Mesendoderm (in vitro differentiated cells): Measurements from ENCODE around the gene POLR3GL.
A peak's percentile ranks its signal among the peaks of the same experiment; 100 is the strongest.
"Not testable (repeated sequence)": the region's sequence is repeated elsewhere in the genome, so short reads cannot be mapped to it uniquely, and the experiment has no call there.

Source experiments
- DNase-seq: peaks from one replicate; pipeline ENCODE4 v3.0.0; 2013
- H2AK5ac ChIP-seq: 2 replicates; pipeline ENCODE4 v1.6.1; 2013; ENCODE audit warnings: low read length, inconsistent platforms
- H2BK120ac ChIP-seq: 2 replicates; pipeline ENCODE4 v1.6.1; 2013; ENCODE audit warnings: low read depth, mild to moderate bottlenecking, low read length, moderate library complexity, mixed read lengths
- H2BK15ac ChIP-seq: replicated peaks from 2 replicates; pipeline ENCODE4 v1.6.1; 2013; ENCODE audit warnings: low read depth, mild to moderate bottlenecking, moderate library complexity
- H2BK5ac ChIP-seq: 2 replicates; pipeline ENCODE4 v1.6.1; 2013; ENCODE audit warnings: low read length, inconsistent platforms
- H3K18ac ChIP-seq: 2 replicates; pipeline ENCODE4 v1.6.1; 2013; ENCODE audit warnings: mild to moderate bottlenecking, low read length, mixed read lengths
- H3K23ac ChIP-seq: one replicate; pipeline ENCODE4 v1.6.1; 2013; ENCODE audit warnings: low read length
- H3K27ac ChIP-seq: 2 replicates; pipeline ENCODE4 v1.5.1; 2013; ENCODE audit warnings: low read depth, mild to moderate bottlenecking, inconsistent platforms, low read length, moderate library complexity
- H3K27me3 ChIP-seq: 2 replicates; pipeline ENCODE4 v1.6.1; 2013; ENCODE audit warnings: low read length, control low read depth, mild to moderate bottlenecking, inconsistent platforms; ENCODE audit not compliant: insufficient read depth, poor library complexity
- H3K36me3 ChIP-seq: 2 replicates; pipeline ENCODE4 v1.6.1; 2013; ENCODE audit warnings: low read length, inconsistent platforms; ENCODE audit not compliant: control insufficient read depth, insufficient read depth
- H3K4ac ChIP-seq: one replicate; pipeline ENCODE4 v1.6.1; 2013; ENCODE audit warnings: low read depth, mild to moderate bottlenecking, low read length, moderate library complexity
- H3K4me1 ChIP-seq: 2 replicates; pipeline ENCODE4 v1.6.1; 2013; ENCODE audit warnings: low read depth, low read length, inconsistent platforms; ENCODE audit not compliant: control insufficient read depth
- H3K4me2 ChIP-seq: 2 replicates; pipeline ENCODE4 v1.6.1; 2013; ENCODE audit warnings: low read length
- H3K4me3 ChIP-seq: 2 replicates; pipeline ENCODE4 v1.5.1; 2013; ENCODE audit warnings: mild to moderate bottlenecking, low read length
- H3K56ac ChIP-seq: one replicate; pipeline ENCODE4 v1.6.1; 2013; ENCODE audit warnings: low read length
- H3K79me1 ChIP-seq: 2 replicates; pipeline ENCODE4 v1.6.1; 2013; ENCODE audit warnings: low read length, inconsistent platforms
- H3K79me2 ChIP-seq: 2 replicates; pipeline ENCODE4 v1.6.1; 2013; ENCODE audit warnings: mild to moderate bottlenecking, low read length; ENCODE audit not compliant: control insufficient read depth, insufficient read depth
- H3K9ac ChIP-seq: 2 replicates; pipeline ENCODE4 v1.6.1; 2013; ENCODE audit warnings: low read length, inconsistent platforms
- H4K5ac ChIP-seq: one replicate; pipeline ENCODE4 v1.6.1; 2013; ENCODE audit warnings: low read length
- H4K8ac ChIP-seq: one replicate; pipeline ENCODE4 v1.6.1; 2013; ENCODE audit warnings: low read depth, mild to moderate bottlenecking, control low read depth, low read length, moderate library complexity
- WGBS: extraction: QIAGEN DNeasy Blood & Tissue Kit; methylation state at CpG from one replicate; pipeline ENCODE4 v1.1.7; 2013; ENCODE audit warnings: low lambda C conversion rate, missing lambda C conversion rate; ENCODE audit not compliant: insufficient coverage; ENCODE audit errors: extremely low coverage; 5-methylcytosine and 5-hydroxymethylcytosine counted together

Gene POLR3GL

GRCh38 chr1:145927916-145928643 lies 36.4 kb upstream of the POLR3GL start:
- H3K27ac ChIP-seq: peak overlapping the region; percentile 70
- peak overlapping the region; percentile 45 for H3K4me3 ChIP-seq
- H3K23ac ChIP-seq: no peak overlapping the region
- DNase-seq: no peak
- peak overlapping the region; percentile 80 for H3K9ac ChIP-seq
- no CpG with 5 or more reads among the region's 20 CpGs for WGBS
- peaks cover 12% of the 10 kb centered on the region for H3K79me2 ChIP-seq
- peak overlapping the region; percentile 10 for H3K4me2 ChIP-seq
- no peaks in the 10 kb centered on the region for H3K36me3 ChIP-seq
- peak overlapping the region; percentile 86 for H3K56ac ChIP-seq
- peak overlapping the region; percentile 92 for H3K18ac ChIP-seq
- peak overlapping the region; percentile 8 for H4K5ac ChIP-seq
- H3K27me3 ChIP-seq: no peaks in the 10 kb centered on the region
- peaks cover 9% of the 10 kb centered on the region for H3K79me1 ChIP-seq
- peak overlapping the region; percentile 99 for H3K4ac ChIP-seq
- H2AK5ac ChIP-seq: no peak overlapping the region
- H2BK5ac ChIP-seq: no peak overlapping the region
- H2BK120ac ChIP-seq: peak overlapping the region; percentile 29
- peaks cover 2% of the 10 kb centered on the region for H3K4me1 ChIP-seq
- peak overlapping the region; percentile 37 for H2BK15ac ChIP-seq
- H4K8ac ChIP-seq: no peak overlapping the region

GRCh38 chr1:145932522-145933009 lies 31.9 kb upstream of the POLR3GL start:
- H2BK5ac ChIP-seq: not testable (repeated sequence)
- WGBS: no CpG with 5 or more reads among the region's 9 CpGs
- peak; percentile 99 for DNase-seq

GRCh38 chr1:145935708-145936107 lies 28.8 kb upstream of the POLR3GL start:
- H3K56ac ChIP-seq: no peak overlapping the region
- H3K23ac ChIP-seq: no peak overlapping the region
- no peak overlapping the region for H3K4me2 ChIP-seq
- no peak overlapping the region for H2AK5ac ChIP-seq
- no peak overlapping the region for H3K18ac ChIP-seq
- no peak overlapping the region for H2BK120ac ChIP-seq
- no peak overlapping the region for H3K9ac ChIP-seq
- H3K36me3 ChIP-seq: no peaks in the 10 kb centered on the region
- no peaks in the 10 kb centered on the region for H3K27me3 ChIP-seq
- no peak overlapping the region for H2BK5ac ChIP-seq
- H3K27ac ChIP-seq: no peak overlapping the region
- H3K79me1 ChIP-seq: no peaks in the 10 kb centered on the region
- no peak overlapping the region for H4K8ac ChIP-seq
- no peak overlapping the region for H4K5ac ChIP-seq
- H3K4me1 ChIP-seq: peaks cover 6% of the 10 kb centered on the region
- no peak for DNase-seq
- H3K4me3 ChIP-seq: no peak overlapping the region
- no peaks in the 10 kb centered on the region for H3K79me2 ChIP-seq
- no peak overlapping the region for H3K4ac ChIP-seq
- H2BK15ac ChIP-seq: peak overlapping the region; percentile 8

More at GRCh38 chr1:145932522-145933009, 31.9 kb upstream of the POLR3GL start:
- H4K5ac ChIP-seq, H3K23ac ChIP-seq, H3K27me3 ChIP-seq, H3K79me1 ChIP-seq, H2BK120ac ChIP-seq, H3K4me2 ChIP-seq, H3K56ac ChIP-seq, H3K27ac ChIP-seq, H3K4ac ChIP-seq, H3K18ac ChIP-seq, H2BK15ac ChIP-seq, H3K4me1 ChIP-seq, H3K4me3 ChIP-seq, H3K79me2 ChIP-seq, H4K8ac ChIP-seq, H2AK5ac ChIP-seq, H3K36me3 ChIP-seq, H3K9ac ChIP-seq: not testable (repeated sequence)

GRCh38 chr1:145936247-145936646 lies 28.2 kb upstream of the POLR3GL start:
- no CpG with 5 or more reads among the region's 8 CpGs for WGBS
- no peak overlapping the region for H3K9ac ChIP-seq
- H2AK5ac ChIP-seq: no peak overlapping the region
- peak overlapping the region; percentile 33 for H2BK5ac ChIP-seq
- peak overlapping the region; percentile 1 for H3K27ac ChIP-seq
- no peaks in the 10 kb centered on the region for H3K79me1 ChIP-seq
- DNase-seq: no peak
- no peaks in the 10 kb centered on the region for H3K27me3 ChIP-seq
- H3K79me2 ChIP-seq: no peaks in the 10 kb centered on the region
- H3K23ac ChIP-seq: no peak overlapping the region
- H3K4me2 ChIP-seq: no peak overlapping the region
- no peak overlapping the region for H2BK15ac ChIP-seq
- no peak overlapping the region for H3K4ac ChIP-seq
- no peak overlapping the region for H3K18ac ChIP-seq
- H2BK120ac ChIP-seq: no peak overlapping the region
- no peak overlapping the region for H3K4me3 ChIP-seq
- peaks cover 6% of the 10 kb centered on the region for H3K4me1 ChIP-seq
- H4K5ac ChIP-seq: no peak overlapping the region
- H4K8ac ChIP-seq: peak overlapping the region; percentile 78
- H3K36me3 ChIP-seq: no peaks in the 10 kb centered on the region
- H3K56ac ChIP-seq: peak overlapping the region; percentile 29

DNA sequence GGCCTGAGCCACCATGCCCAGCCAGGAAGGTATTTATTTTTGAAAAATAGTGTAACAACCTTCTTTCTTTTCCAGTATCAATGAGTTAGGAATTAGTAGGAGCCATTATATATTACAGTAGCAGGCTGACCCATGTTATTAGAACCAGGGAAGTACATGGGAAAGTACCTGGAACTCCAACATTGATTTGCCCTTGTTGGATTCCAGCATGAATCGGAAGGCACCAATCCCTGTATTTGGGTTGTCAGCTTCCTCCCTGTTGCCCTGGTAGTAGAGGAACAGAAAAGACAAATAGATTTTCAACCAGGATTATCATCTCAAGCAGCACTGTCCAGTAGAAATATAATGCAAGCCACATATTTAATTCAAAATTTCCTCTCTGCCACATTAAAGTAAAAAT lies 27.1 kb upstream of the POLR3GL start:
- no peak for DNase-seq
- no peaks in the 10 kb centered on the region for H3K79me2 ChIP-seq
- H3K4ac ChIP-seq: no peak overlapping the region
- H3K27ac ChIP-seq: no peak overlapping the region
- no peak overlapping the region for H2BK15ac ChIP-seq
- H3K36me3 ChIP-seq: no peaks in the 10 kb centered on the region
- no peak overlapping the region for H2BK5ac ChIP-seq
- H4K8ac ChIP-seq: no peak overlapping the region
- no peak overlapping the region for H3K4me2 ChIP-seq
- no peak overlapping the region for H3K4me3 ChIP-seq
- H4K5ac ChIP-seq: no peak overlapping the region
- H3K79me1 ChIP-seq: no peaks in the 10 kb centered on the region
- H3K27me3 ChIP-seq: no peaks in the 10 kb centered on the region
- peaks cover 6% of the 10 kb centered on the region for H3K4me1 ChIP-seq
- no peak overlapping the region for H3K56ac ChIP-seq
- no CpG with 5 or more reads among the region's 1 CpG for WGBS
- H2AK5ac ChIP-seq: no peak overlapping the region
- H3K9ac ChIP-seq: no peak overlapping the region
- H3K18ac ChIP-seq: no peak overlapping the region
- no peak overlapping the region for H2BK120ac ChIP-seq
- H3K23ac ChIP-seq: no peak overlapping the region

DNA sequence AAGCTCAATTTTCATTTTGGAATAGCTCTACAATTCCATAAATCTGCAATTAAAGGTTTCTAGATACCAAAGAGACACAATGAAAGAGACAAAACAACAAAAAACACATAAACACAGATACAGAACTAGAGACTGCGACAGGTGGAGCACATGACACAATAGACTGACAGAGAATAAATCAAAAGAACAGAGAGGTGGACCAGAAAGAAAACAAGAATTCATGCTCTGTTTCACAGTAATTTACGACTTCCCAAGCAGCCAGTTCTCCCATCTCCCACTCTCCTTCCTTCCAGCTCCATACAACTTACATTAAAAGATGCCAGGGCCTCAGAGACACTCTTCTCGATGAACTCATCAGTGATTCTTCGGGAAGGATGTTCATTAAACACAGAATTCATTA lies 22.1 kb upstream of the POLR3GL start:
- no peak overlapping the region for H2AK5ac ChIP-seq
- no peak overlapping the region for H4K5ac ChIP-seq
- H3K27me3 ChIP-seq: no peaks in the 10 kb centered on the region
- no peak overlapping the region for H3K4ac ChIP-seq
- no peak overlapping the region for H3K4me3 ChIP-seq
- H2BK5ac ChIP-seq: no peak overlapping the region
- no peak overlapping the region for H2BK120ac ChIP-seq
- no peaks in the 10 kb centered on the region for H3K36me3 ChIP-seq
- no CpG with 5 or more reads among the region's 4 CpGs for WGBS
- no peak overlapping the region for H3K18ac ChIP-seq
- no peak overlapping the region for H3K56ac ChIP-seq
- DNase-seq: no peak
- H3K27ac ChIP-seq: no peak overlapping the region
- H4K8ac ChIP-seq: peak overlapping the region; percentile 82
- no peaks in the 10 kb centered on the region for H3K79me2 ChIP-seq
- H3K23ac ChIP-seq: no peak overlapping the region
- H2BK15ac ChIP-seq: no peak overlapping the region
- no peaks in the 10 kb centered on the region for H3K79me1 ChIP-seq
- no peaks in the 10 kb centered on the region for H3K4me1 ChIP-seq
- no peak overlapping the region for H3K4me2 ChIP-seq
- H3K9ac ChIP-seq: no peak overlapping the region
